ENCODE measurements around the gene NXT1. TPM values are rescaled to one million over a fixed set of nuclear protein-coding genes. Genes with fewer than 3 reads are reported as not detected.
A peak's percentile ranks its signal among the peaks of the same experiment; 100 is the strongest.

The NXT1 gene
- total and polyA plus RNA-seq, 2 donors (not counting 1 experiment from before 2014, with no cell fraction given) = 14.1 to 17.2 TPM

GRCh38 chr20:23320317-23320716 lies 30.3 kb upstream of the NXT1 start:
- peak in 1 of 2 donors; percentile 3 for DNase-seq (ENCODE audit: low read depth in 2 of 2)

GRCh38 chr20:23325107-23325506 lies 25.5 kb upstream of the NXT1 start:
- Histone ChIP-seq H4K20me1 (ENCODE audit: control insufficient read depth, extremely low read depth, insufficient read depth, low read length) (no peaks in the 10 kb centered on the region), H3K9ac (ENCODE audit: insufficient read depth, low read length) (no peak overlapping the region), H3K27ac (ENCODE audit: insufficient read depth, low read length) (no peak overlapping the region), H3K79me2 (ENCODE audit: control insufficient read depth, insufficient read depth, low read length) (no peaks in the 10 kb centered on the region), H2AFZ (ENCODE audit: low read length) (no peak overlapping the region), H3K4me2 (ENCODE audit: extremely low read depth, insufficient read depth, low read length) (no peak overlapping the region), H3K4me1 (ENCODE audit: control insufficient read depth, extremely low read depth, insufficient read depth, low read length) (no peaks in the 10 kb centered on the region), H3K9me3 (ENCODE audit: control insufficient read depth, insufficient read depth, low read depth, low read length) (no peaks in the 10 kb centered on the region), H3K36me3 (ENCODE audit: control insufficient read depth, insufficient read depth, low read length) (no peaks in the 10 kb centered on the region), H3K27me3 (ENCODE audit: control insufficient read depth, insufficient read depth, low read length) (no peaks in the 10 kb centered on the region), H3K4me3 (replicated peaks in 1 of 4; ENCODE audit: control extremely low read depth in 1 of 4, insufficient read depth in 1 of 4, low read depth in 3 of 4, low read length in 4 of 4) (no peak overlapping the region)
- no peak for TF ChIP-seq EZH2 (IDR thresholded peaks at IDR 0.05; ENCODE audit: low read length, missing control alignments)
- TF ChIP-seq CTCF (conservative IDR thresholded peaks at IDR 0.05 in 1 of 2, IDR thresholded peaks at IDR 0.05 in 1 of 2; ENCODE audit: low read depth in 1 of 2, low read length in 2 of 2) = no peak
- no peak for DNase-seq (ENCODE audit: low read depth in 2 of 2)

More at GRCh38 chr20:23320317-23320716, 30.3 kb upstream of the NXT1 start:
- H3K4me3 ChIP-seq (replicated peaks in 1 of 4; ENCODE audit: control extremely low read depth in 1 of 4, insufficient read depth in 1 of 4, low read depth in 3 of 4, low read length in 4 of 4) = no peak overlapping the region
- peak; percentile 41 to 54 for TF ChIP-seq CTCF (conservative IDR thresholded peaks at IDR 0.05 in 1 of 2, IDR thresholded peaks at IDR 0.05 in 1 of 2; ENCODE audit: low read depth in 1 of 2, low read length in 2 of 2)
- TF ChIP-seq EZH2 (IDR thresholded peaks at IDR 0.05; ENCODE audit: low read length, missing control alignments) = no peak
- no peaks in the 10 kb centered on the region for H4K20me1 ChIP-seq (ENCODE audit: control insufficient read depth, extremely low read depth, insufficient read depth, low read length)
- no peak overlapping the region for H3K27ac ChIP-seq (ENCODE audit: insufficient read depth, low read length)
- no peaks in the 10 kb centered on the region for H3K9me3 ChIP-seq (ENCODE audit: control insufficient read depth, insufficient read depth, low read depth, low read length)
- no peak overlapping the region for H2AFZ ChIP-seq (ENCODE audit: low read length)
- no peaks in the 10 kb centered on the region for H3K4me1 ChIP-seq (ENCODE audit: control insufficient read depth, extremely low read depth, insufficient read depth, low read length)
- H3K79me2 ChIP-seq (ENCODE audit: control insufficient read depth, insufficient read depth, low read length) = no peaks in the 10 kb centered on the region
- H3K36me3 ChIP-seq (ENCODE audit: control insufficient read depth, insufficient read depth, low read length) = no peaks in the 10 kb centered on the region
- no peak overlapping the region for H3K4me2 ChIP-seq (ENCODE audit: extremely low read depth, insufficient read depth, low read length)
- H3K9ac ChIP-seq (ENCODE audit: insufficient read depth, low read length) = no peak overlapping the region
- H3K27me3 ChIP-seq (ENCODE audit: control insufficient read depth, insufficient read depth, low read length) = peaks cover 2% of the 10 kb centered on the region

GRCh38 chr20:23326774-23327173 lies 23.8 kb upstream of the NXT1 start:
- Histone ChIP-seq H3K9ac (ENCODE audit: insufficient read depth, low read length) (no peak overlapping the region), H3K4me3 (replicated peaks in 1 of 4; ENCODE audit: control extremely low read depth in 1 of 4, insufficient read depth in 1 of 4, low read depth in 3 of 4, low read length in 4 of 4) (no peak overlapping the region), H3K4me2 (ENCODE audit: extremely low read depth, insufficient read depth, low read length) (no peak overlapping the region), H4K20me1 (ENCODE audit: control insufficient read depth, extremely low read depth, insufficient read depth, low read length) (no peaks in the 10 kb centered on the region), H3K79me2 (ENCODE audit: control insufficient read depth, insufficient read depth, low read length) (no peaks in the 10 kb centered on the region), H2AFZ (ENCODE audit: low read length) (no peak overlapping the region), H3K27ac (ENCODE audit: insufficient read depth, low read length) (no peak overlapping the region), H3K27me3 (ENCODE audit: control insufficient read depth, insufficient read depth, low read length) (no peaks in the 10 kb centered on the region), H3K36me3 (ENCODE audit: control insufficient read depth, insufficient read depth, low read length) (no peaks in the 10 kb centered on the region), H3K4me1 (ENCODE audit: control insufficient read depth, extremely low read depth, insufficient read depth, low read length) (no peaks in the 10 kb centered on the region), H3K9me3 (ENCODE audit: control insufficient read depth, insufficient read depth, low read depth, low read length) (no peaks in the 10 kb centered on the region)
- no peak for DNase-seq (ENCODE audit: low read depth in 2 of 2)
- no peak for TF ChIP-seq CTCF (conservative IDR thresholded peaks at IDR 0.05 in 1 of 2, IDR thresholded peaks at IDR 0.05 in 1 of 2; ENCODE audit: low read depth in 1 of 2, low read length in 2 of 2)
- no peak for TF ChIP-seq EZH2 (IDR thresholded peaks at IDR 0.05; ENCODE audit: low read length, missing control alignments)
